GM19025 (cell line): ENCODE data around the gene TBC1D10A.

Experiments used
- ATAC-seq: cut with Tn5 transposase; IDR thresholded peaks from one replicate; pipeline ENCODE4 v1.9.1; 2021; ENCODE audit warnings: mild to moderate bottlenecking, low read depth, moderate library complexity; ENCODE audit not compliant: unreplicated experiment

Gene TBC1D10A

DNA sequence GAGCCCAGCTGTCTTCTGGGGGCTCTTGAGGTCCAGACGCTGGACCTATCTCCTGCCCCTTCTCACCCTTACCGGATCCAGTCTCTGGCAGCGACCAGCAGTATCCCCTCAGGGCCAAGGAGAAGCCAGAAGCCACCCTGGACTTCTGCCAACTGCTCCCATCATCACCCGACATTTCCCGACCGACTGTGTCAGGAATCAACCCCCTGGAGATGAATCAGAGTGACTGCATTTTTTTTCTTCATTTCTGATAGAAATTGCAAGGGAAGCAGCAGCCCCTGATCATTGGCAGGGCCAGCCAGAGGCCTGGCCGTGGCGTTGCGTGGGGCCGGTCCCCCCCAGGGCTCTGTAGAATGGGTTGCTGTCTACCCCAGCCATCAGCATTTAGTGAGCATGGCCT lies 75.0 kb downstream of the TBC1D10A start:
- no peak for ATAC-seq

- ATAC-seq, result no peak
Measured at GRCh38 chr22:30250661-30251267, 76.0 kb downstream of the TBC1D10A start.

DNA sequence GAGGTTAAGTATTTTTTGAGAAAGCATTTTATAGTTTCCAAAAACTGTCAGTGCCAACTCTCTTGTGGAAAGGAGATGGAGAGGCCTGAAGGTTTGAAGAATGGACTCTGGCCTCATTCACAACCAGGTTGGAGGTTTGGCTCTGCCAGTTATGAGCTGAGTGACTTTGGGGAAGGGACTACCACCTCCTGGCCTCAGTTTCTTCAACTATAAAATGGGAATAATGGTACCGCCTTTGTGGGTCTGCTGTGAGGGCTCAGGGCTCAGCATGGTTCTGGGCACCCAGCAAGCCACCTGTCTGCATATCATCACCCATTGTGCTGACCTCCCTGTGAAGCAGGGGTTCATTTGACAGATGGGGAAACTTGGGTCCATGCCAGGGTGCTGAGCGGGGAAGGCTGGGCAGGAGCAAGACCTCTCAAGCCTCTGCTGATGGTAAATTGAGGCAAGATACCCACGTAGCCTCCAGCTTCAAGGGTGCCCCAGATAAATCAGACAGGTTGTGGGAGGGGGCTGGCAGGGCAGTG lies 76.6 kb downstream of the TBC1D10A start:
- ATAC-seq, result no peak

- no peak for ATAC-seq
Measured at GRCh38 chr22:30249049-30250038, 77.4 kb downstream of the TBC1D10A start.

DNA sequence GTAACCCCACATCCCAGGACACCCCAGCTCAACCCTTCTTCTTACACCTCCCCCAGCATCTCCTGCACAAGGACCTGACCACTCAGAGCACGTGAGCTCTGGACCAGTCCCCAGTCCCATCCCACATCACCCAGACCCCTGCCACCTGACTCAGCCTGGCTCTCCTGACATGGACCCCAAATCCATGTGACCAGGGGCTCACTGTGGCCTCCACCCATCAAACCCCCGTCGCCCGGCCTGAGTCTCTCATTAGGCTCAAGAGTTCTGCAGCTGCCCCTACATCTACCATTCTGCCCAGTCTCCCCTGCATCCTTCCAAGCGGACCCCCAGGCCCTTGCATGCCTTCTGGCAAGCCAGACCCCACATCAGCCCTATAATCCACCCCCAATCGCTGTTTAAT lies 78.3 kb downstream of the TBC1D10A start:
- no peak for ATAC-seq

DNA sequence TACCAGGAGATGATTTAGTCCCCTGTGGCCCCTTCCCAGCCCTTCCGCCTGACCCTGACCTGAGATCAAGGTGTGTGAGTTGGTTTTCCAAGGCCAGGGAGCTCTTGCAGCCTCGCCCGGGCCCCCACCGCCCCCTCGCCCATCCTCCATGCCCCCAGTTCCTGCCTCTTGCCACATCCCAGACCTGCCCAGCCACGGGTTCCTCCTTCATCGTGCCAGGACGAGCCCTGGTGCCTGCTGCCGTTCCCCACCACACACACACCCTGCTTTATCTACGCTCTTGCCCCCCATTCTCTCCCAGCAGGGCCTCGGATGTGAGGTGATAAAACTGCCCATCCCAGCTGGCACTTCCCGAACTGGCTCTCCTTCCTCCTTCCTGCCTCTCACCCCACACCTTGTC lies 78.8 kb downstream of the TBC1D10A start:
- no peak for ATAC-seq

GRCh38 chr22:30247561-30247960 lies 79.2 kb downstream of the TBC1D10A start:
- no peak for ATAC-seq

- no peak for ATAC-seq
Measured at GRCh38 chr22:30246814-30247376, 79.8 kb downstream of the TBC1D10A start.

DNA sequence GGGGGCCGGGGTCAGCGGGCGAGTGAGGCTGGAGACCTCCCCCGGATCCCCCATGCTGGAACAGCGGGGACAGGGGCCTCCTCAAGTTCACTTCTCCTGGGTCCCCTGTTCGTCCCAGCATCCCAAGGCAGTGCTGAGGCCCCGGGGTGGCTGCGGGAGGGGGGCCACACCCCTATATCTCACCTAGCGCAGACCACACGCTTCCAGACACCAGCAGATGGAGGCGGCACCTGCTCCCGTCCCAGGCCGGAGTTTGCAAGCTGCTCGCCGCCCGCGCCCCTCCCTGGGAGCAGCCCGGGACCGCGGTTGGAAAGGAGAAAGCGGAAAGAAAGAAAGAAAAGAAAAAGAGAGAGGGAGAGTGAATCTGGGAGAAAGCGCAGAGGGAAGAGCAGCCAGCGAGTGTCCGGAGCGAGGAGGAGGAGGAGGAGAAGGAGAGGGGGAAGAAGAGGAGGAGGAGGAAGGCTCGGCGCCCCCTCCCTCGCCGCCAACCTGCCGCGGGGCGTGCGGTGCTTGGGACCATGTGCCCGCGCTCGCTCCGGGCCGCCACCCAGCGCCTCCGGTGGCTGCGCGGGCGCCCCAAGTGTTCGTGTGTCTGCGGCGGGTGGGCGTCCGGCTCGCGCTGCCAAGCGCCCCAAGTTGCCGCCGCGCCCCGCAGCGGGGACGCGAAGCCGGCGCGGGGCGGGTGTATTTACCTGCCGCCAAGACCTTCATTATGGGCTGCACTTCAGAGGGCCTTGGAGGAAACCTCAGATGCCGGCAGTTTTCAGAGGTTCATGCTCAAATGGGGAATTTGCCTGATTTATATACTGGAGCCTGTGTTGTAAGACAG lies 80.5 kb downstream of the TBC1D10A start, which contains the start of gene LIF:
LIF (minus strand) TSS at position 775 of the 829 bp plus-strand sequence; CDS start at position 711, 64 bp downstream.
- ATAC-seq, result no peak

DNA sequence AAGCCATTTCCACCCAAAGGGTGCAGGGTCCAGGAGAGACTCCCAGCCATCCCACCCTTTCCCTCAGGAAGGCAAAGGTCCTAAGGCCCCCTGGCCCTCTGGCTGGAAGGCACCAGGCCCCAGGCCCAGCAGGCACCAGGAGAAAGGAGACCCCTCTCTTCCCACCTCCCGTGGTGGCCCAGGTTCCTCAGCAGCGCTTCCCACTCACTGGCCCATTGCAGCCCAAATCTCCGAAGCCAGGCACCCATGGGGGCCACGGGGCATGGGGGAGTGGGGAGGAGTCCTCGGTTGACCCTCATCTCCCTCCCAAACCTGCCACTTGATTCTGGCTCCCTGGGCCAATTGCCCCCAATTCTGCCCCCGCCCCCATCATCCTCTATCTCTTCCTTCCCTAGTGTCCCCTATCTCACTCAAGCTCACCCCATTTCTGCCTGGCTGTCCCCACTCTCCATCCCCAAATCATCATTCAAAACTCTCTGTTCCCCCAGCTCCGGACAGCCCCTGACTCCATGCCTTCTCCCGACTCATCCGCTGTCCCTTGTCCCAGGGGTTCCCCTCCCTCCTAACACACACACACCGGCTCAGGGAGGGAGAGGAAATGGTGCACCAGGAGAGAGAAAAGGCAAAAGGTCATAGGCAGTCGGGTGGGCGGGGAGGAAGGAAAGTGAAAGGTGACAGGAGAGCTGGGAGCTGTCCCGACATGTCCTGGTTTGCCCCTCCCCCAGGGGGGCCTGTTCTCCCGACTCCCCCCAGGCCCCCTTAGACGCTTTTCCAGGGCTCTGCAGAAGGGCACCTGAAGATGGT lies 81.4 kb downstream of the TBC1D10A start:
- ATAC-seq, result no peak

DNA sequence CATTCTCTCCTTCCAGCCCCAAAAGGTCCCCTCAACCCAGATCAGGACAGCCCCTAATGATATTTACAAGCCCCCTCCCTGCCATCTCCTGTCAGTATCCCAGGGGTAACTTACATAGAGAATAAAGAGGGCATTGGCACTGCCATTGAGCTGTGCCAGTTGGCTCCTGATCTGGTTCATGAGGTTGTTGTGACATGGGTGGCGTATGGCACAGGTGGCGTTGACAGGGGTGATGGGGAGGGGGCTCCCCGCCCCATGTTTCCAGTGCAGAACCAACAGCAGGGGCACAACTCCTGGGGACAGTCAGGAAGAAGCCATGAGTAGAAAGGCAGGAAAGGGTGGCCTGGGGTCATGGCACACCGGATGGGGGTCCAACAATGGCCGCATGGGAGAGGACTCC lies 82.1 kb downstream of the TBC1D10A start:
- ATAC-seq, result no peak

GRCh38 chr22:30244066-30244465 lies 82.7 kb downstream of the TBC1D10A start:
- no peak for ATAC-seq

DNA sequence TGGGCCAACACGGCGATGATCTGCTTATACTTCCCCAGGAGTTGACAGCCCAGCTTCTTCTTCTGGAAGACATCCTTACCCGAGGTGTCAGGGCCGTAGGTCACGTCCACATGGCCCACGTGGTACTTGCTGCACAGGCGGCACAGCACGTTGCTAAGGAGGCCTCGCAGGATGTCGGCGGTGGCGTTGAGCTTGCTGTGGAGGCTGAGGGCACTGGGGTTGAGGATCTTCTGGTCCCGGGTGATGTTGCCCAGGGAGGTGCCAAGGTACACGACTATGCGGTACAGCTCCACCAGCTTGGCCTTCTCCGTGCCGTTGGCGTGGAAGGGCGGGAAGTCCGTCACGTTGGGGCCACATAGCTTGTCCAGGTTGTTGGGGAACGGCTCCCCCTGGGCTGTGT lies 83.1 kb downstream of the TBC1D10A start:
- ATAC-seq, result no peak
